HG02623 (cell line): ENCODE results near the gene PTGER1.
"Not testable (repeated sequence)": the region's sequence is repeated elsewhere in the genome, so short reads cannot be mapped to it uniquely, and the experiment has no call there.

Experiments used
- ATAC-seq: cut with Tn5 transposase; IDR thresholded peaks from one replicate; pipeline ENCODE4 v1.9.1; 2021; ENCODE audit warnings: moderate library complexity; ENCODE audit not compliant: unreplicated experiment

Gene PTGER1

DNA sequence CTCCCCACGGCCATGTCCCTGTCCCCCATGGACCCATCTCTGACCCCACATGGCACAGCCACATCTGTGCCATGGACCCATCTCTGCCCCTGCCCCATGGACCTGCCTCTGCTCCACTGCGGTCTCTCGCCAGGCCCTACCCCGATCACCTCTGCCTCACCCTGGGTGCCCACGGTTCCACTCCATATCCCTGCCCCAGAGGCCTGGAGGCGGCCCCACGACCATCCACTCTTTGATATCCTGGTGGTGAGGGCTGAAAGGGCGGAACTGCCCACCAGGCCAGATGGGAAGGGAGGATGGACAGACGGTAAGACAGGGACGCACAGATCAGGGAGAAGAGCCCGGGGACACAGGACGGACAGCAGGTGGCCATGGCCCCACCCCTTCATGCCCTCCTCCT is 327 bp downstream of the PTGER1 start:
- ATAC-seq = no peak

DNA sequence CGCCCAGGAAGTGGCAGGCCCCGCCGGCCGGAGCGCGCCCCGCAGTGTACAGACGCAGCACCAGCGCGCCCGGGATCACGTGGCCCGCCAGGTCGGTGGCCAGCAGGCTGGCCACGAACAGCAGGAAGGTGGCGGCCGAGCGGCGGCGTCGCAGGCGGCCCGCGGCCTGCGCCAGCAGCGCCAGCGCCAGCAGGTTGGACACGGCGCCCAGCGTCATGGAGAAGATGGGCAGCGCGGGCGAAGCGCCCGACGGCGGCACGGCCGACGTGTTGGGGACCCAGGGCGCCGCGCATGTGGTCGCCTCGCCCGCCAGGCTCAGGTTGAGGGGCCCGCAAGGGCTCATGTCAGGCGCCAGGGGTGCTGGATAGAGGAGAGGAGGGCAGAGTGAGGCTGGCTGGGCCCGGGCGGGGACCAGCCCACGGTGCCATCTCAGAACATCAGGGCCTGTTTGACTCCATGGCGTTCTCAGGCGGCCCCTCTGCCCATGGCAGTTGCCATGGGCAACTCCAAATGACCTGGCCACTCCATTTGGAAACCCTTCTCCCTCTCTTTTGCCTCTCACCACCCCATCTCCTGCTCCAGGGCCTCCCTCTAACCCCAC is 1.1 kb downstream of the PTGER1 start:
- no peak for ATAC-seq

- ATAC-seq = no peak
Measured at GRCh38 chr19:14473073-14473977, 1.8 kb downstream of the PTGER1 start.

GRCh38 chr19:14472202-14472938 is 2.8 kb downstream of the PTGER1 start:
- no peak for ATAC-seq

- ATAC-seq = no peak
Measured at GRCh38 chr19:14471436-14472187, 3.5 kb downstream of the PTGER1 start.

DNA sequence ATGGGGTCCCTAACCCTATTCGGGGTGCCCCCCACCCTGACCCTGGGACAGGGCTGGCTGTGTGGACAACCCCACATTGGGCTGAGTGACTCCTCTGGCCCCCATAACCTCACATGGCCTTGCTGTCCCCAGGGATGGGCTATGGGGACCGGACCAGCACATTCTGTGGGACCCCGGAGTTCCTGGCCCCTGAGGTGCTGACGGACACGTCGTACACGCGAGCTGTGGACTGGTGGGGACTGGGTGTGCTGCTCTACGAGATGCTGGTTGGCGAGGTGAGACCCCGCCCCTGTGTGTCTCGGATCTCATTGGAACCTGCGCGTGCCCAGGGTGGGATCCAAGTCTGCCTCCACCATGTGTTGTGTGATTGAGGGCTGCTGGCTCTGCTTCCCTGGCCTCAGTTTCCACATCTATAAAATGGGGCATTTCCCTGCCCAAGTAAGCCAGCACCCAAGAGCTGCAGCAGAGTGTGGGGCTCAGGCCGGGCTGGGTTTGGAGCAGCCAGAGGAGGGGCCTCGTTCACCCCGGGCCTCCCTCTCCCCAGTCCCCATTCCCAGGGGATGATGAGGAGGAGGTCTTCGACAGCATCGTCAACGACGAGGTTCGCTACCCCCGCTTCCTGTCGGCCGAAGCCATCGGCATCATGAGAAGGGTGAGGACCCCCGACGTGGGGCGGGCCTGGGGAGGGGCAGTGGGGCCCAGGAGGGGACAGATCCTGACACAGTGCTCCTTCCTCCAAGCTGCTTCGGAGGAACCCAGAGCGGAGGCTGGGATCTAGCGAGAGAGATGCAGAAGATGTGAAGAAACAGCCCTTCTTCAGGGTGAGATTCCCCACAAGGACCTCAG is 4.9 kb downstream of the PTGER1 start:
- no peak for ATAC-seq

GRCh38 chr19:14467816-14468215 is 7.3 kb downstream of the PTGER1 start:
- no peak for ATAC-seq

GRCh38 chr19:14467391-14467790 is 7.8 kb downstream of the PTGER1 start:
- no peak for ATAC-seq

- no peak for ATAC-seq
Measured at GRCh38 chr19:14463747-14464146, 11.4 kb downstream of the PTGER1 start.

DNA sequence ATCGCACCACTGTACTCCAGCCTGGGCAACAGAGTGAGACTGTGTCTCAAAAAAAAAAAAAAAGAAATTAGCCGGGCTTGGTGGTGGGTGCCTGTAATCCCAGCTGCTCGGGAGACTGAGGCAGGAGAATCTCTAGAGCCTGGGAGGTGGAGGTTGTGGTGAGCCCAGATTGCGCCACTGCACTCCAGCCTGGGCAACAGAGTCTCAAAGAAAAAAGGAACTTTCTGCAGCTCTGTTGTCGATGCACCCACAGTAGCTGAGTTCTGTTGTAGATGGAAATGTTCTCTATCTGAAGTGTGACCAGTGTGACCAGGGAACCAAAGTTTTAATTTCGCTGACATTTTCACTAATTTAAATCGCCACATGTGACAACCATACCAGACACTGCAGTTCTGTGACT is 12.8 kb downstream of the PTGER1 start:
- not testable (repeated sequence) for ATAC-seq

DNA sequence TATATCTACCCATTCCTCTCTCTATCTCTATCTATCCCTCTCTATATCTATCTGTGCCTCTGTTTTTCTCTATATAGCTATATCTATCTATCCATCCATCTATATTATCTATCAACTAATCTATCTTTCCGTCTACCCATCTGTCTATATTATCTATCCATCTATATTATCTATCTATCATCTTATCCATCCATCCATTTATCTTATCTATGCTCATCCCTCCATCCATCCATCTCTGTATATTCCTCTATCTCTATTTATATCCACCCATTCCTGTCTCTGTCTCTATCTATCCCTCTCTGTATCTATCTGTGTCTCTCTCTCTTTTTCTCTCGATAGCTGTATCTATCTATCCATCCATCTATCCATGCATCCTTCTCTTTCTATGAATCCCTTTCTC is 14.2 kb downstream of the PTGER1 start:
- ATAC-seq = no peak

GRCh38 chr19:14459703-14460102 is 15.5 kb downstream of the PTGER1 start:
- ATAC-seq = no peak

DNA sequence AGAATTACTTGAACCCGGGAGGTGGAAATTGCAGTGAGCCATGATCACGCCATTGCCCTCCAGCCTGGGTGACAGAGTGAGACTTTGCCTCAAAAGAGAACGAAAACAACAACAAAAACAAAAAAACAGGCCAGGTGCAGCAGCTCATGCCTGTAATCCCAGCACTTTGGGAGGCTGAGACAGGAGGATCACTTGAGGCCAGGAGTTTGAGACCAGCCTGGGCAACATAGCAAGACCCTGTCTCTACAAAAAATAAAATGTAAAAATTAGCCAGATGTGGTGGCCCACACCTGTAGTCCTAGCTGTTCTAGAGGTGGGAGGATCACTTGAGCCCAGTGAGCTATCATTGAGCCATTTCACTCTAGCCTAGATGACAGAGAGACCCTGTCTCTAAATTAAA is 22.9 kb downstream of the PTGER1 start:
- ATAC-seq = not testable (repeated sequence)

GRCh38 chr19:14450876-14451275 is 24.3 kb downstream of the PTGER1 start:
- ATAC-seq = no peak

- ATAC-seq = no peak
Measured at GRCh38 chr19:14450168-14450874, 24.8 kb downstream of the PTGER1 start.

- no peak for ATAC-seq
Measured at GRCh38 chr19:14449321-14449720, 25.8 kb downstream of the PTGER1 start.

DNA sequence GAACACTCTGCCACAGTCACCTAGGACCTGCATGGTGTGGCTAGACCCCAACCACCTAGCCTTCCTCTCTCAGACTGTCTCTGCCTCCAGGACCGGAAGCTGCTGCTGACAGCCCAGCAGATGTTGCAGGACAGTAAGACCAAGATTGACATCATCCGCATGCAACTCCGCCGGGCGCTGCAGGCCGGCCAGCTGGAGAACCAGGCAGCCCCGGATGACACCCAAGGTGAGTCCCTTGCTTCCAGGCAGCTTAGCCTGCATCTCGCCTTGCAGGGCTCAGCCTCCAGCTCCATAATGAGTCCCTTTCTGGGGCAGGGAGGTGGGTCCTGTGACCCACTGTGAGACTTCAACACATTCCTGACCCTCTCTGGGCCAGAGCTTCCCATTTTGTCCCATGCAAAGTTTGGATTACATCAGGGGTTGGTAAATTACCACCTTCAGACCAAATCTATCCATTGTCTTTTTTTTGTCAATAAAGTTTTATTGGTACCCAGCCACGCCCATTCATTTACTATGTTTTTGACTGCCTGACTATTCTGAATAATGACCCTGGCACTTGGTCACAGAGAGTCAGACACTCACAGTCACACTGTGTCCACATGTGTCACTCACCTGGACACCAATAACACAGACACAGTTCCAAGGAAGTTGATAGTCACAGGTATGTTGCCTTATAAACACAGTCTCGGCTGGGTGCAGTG is 28.7 kb downstream of the PTGER1 start:
- ATAC-seq = no peak

- no peak for ATAC-seq
Measured at GRCh38 chr19:14443632-14444216, 31.4 kb downstream of the PTGER1 start.
